HG03280 (cell line): ENCODE results near the gene ARL4C.

Source experiments
- ATAC-seq: cut with Tn5 transposase; IDR thresholded peaks from one replicate; pipeline ENCODE4 v1.9.1; 2021; ENCODE audit warnings: mild to moderate bottlenecking, moderate library complexity; ENCODE audit not compliant: unreplicated experiment

Gene ARL4C, protein sequence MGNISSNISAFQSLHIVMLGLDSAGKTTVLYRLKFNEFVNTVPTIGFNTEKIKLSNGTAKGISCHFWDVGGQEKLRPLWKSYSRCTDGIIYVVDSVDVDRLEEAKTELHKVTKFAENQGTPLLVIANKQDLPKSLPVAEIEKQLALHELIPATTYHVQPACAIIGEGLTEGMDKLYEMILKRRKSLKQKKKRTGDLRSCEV

GRCh38 chr2:234496835-234497593 lies at the start of gene ARL4C:
Gene ARL4C, minus strand, starts transcription at chr2:234497081. Its CDS starts 495 bp downstream, at chr2:234496586.
- ATAC-seq, result peak; percentile 63

GRCh38 chr2:234544659-234545611 lies 48.1 kb upstream of the ARL4C start:
- no peak for ATAC-seq

DNA sequence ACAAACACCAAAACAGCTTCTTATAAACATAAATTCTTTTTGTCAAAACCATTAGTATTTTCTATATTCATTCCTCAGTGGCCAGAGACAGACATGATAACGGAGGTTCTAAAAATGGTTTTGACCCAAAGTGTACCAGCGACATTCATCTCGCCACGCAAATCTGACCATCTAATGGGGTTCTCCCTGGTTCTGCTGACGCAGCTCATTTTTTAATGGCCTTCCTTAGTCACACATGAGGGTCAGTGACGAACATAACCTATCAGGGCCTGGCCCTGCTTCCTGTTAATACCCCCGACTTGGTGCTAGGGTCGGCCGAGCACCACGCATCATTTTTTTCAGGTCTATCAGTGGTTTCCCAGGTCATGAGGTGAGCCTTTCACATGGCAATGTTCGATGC lies 45.9 kb upstream of the ARL4C start:
- ATAC-seq, result no peak

GRCh38 chr2:234537929-234538328 lies 41.0 kb upstream of the ARL4C start:
- no peak for ATAC-seq

DNA sequence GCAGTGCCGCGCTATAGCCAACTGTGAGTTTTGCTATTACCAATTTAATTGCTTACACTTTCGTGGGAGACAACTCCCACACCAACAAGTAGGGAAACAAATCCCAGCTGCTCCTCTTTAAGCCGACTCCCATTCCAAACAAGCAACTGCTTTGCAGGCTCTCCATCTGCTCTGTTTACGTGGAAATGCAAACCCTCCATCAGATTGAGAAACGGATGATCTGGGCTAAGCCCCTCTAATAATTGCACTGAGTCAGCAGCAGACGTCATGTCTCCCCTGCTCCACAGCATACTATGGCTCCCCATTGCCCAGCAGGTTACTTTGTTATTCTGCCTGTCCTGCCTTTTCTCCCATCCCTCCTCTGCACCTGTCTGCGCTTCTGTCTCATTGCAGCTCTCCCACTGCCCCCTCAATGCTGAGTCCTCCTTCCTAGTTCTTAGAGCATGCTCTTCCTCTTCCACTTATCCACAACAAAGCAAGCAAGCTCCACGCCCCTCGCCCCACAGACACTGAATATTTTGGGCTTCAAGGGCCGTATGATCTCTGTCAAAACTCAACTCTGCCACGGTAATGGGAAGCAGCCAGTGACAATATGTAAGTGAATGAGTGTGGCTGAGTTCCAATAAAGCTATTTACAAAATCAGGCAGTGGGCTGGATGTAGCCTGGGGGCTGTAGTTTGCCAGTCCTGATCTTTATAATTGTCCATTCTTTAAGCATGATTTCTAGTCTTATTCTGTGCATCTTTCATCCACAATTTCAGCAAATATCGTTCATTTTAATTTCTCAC lies 39.5 kb upstream of the ARL4C start:
- no peak for ATAC-seq

GRCh38 chr2:234535464-234535863 lies 38.6 kb upstream of the ARL4C start:
- no peak for ATAC-seq

GRCh38 chr2:234534515-234534914 lies 37.6 kb upstream of the ARL4C start:
- no peak for ATAC-seq

DNA sequence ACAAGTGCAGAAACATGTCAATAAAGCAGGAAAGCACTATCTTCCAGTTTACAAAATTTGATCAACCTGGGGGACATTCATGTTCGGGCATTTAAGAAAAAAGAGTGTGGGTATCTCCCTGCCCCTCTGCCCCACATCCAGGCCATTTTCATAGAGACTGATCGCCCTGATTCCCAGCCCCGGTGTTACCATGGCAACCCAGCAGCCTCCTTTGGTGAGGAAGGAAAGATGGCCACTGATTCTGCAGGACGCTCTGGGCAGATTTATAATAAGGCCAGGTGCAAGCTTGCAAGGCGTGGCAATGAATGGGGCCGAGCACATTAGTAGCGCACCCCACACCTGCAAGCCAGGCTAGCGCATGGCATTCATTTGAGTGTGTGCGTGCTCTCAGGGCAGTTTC lies 36.7 kb upstream of the ARL4C start:
- ATAC-seq, result no peak

DNA sequence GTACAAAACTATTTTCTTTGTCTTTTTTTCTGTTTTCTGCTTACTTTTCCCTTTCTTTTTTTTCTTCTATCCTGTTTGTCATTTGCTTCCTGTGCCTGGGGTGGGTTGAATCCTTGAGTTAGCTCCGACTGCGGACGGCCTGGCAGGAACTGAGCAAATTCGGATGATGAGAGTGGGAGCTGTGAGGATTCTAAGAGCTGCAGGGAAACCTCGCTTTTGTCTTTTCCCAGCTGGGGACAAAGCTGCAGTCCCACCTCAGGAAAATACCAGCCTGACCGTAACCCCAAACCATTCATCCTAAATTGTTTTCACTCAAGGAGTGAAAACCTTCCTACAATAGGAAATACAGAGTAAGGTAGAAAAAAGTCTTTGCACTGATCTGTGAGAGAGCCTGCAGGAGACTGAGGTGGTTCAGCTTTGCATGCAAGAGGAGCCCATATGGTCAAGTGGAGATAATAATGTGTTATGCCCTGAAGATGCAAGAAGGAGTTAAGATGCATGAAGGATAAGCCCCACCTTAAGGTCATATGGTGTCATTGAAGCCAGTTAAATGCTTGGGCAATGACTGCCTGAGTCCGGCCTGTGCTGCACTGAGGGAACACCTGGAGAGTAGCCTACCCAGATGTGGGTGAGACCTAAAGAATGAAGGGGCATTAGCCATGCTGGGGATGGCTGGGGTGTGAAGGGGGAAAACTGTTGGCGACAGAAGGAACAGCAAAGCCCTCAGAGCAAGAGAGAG lies 31.7 kb upstream of the ARL4C start:
- no peak for ATAC-seq

- no peak for ATAC-seq
Observed at GRCh38 chr2:234526711-234527110, 29.8 kb upstream of the ARL4C start.

DNA sequence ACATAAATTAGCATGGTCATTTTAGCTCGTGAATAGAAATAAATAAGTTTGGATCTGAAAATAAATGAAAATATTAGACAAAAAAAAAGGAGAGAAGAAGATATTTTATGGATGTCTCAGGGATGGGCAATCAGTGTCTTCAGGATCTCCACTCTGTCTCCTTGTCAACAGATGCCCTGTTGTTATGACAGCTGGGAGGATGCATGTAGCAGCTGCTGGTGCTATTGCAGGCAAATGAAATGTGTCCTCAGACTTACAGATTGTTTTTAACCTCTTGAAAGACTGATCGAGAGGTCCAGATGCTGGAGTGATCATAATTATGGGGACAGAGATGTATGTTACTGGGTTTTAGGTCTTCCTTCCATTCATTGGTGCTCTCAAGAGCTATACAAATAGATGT lies 24.7 kb upstream of the ARL4C start:
- no peak for ATAC-seq

DNA sequence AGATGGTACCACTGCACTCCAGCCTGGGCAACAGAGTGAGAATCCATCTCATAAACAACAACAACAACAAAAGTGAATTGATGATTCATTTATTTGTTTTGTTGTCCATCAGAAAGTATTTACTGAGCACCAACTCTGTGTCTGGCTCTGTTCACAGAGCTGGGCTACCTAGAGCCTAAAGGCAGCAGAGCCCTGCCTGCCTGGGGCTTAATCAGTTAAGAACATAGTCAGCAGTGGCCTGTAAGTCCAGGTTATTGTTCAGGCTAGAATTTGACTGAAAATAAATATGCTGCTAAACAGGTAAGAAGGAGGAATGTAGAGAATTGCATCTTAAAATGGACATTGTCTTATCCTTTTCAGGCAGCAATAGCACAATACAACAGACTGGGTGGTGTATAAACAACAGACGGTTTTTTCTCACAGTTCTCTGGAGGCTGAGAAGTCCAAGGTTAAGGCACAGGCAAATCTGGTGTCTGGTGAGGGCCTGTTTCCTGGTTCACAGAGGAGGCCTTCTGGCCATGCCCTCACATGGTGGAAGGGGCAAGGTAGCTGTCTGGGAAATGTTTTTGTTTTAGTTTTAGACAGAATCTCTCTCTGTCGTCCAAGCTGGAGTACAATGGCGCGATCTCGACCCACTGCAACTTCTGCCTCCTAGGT lies 22.2 kb upstream of the ARL4C start:
- no peak for ATAC-seq

- no peak for ATAC-seq
Observed at GRCh38 chr2:234517971-234518370, 21.1 kb upstream of the ARL4C start.

- no peak for ATAC-seq
Observed at GRCh38 chr2:234514873-234515638, 18.2 kb upstream of the ARL4C start.

DNA sequence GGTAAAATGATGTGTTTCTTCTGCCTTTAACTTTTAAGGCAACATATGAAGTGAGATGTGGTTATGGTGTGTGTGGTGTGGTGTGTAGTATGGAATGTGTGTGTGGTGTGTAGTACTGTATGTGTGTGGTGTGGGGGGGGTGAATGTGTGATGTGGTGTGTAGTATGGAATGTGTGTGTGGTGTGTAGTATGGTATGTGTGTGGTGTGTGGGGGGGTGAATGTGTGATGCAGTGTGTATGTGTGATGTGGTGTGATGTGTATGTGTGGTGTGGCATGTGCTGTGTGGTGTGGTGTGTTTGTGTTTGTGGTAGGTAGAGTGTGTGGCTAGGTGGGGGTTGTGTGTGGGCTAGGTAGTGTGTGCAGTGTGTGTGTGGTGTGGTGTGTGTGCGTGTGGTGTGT lies 17.2 kb upstream of the ARL4C start:
- ATAC-seq, result no peak

GRCh38 chr2:234512884-234513669 lies 16.2 kb upstream of the ARL4C start:
- ATAC-seq, result no peak

GRCh38 chr2:234502919-234503285 lies 6.0 kb upstream of the ARL4C start:
- no peak for ATAC-seq

DNA sequence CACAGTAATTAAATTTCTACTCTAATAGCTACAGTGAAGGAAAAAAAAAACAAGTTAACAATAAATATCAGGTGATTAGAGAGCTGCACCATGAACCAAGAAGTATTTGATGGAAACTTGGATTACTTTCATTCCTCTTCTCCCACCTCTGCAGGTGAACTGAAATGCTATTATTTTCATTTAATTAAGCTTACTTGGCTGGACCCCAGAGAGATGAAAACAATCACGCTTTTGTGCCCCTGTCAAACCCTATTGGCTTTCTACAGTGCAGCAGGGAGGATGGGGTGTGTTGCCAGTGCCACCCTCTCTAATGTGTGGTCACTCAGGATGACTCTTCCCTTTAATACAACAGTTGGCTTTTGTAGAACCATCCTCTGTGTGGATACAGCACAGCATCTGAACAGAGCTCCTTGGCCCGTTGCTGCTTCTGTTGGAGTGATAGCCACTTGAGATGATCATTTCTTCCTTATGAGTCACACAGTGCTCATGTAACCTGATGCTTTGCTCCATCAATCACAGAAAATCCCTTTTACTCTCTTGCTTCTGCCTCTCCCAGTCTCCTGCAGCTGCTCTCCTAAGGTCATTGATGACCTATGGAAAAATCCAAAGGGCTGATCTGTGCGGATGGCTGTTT lies 5.5 kb upstream of the ARL4C start:
- ATAC-seq, result no peak
